Measurements from ENCODE around the gene PITPNM1. TPM values are rescaled to one million over a fixed set of nuclear protein-coding genes. Genes with fewer than 3 reads are reported as not detected.
"Not testable (repeated sequence)": the region's sequence is repeated elsewhere in the genome, so short reads cannot be mapped to it uniquely, and the experiment has no call there.

The PITPNM1 gene
- total RNA-seq, 4 donors from 2014 or later, result 7.3 to 19.9 (median 12.6) TPM

DNA sequence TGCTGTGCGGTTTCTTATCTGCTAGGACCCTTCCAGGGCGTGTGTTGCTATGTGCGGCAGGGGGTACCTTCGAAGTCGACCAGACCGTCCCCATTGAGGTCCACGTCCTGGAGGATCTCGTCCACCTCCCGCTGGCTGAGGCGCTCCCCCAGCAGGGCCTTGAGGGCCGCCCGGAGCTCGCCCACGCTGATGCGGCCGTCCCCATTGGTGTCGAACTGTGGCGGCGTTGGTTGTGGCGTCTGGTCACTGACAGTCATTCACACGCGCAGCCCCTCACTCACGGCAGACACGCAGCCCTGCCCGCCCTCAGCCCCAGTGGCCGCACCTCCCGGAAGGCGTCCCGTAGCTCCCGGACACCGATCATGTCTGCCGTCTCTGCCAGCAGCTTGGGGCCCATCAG, 14.6 kb upstream of the PITPNM1 start:
- intact Hi-C loops (cut with DNase I; ENCODE audit: low total_unique reads), result no loop called here
- DNase-seq (ENCODE audit: low spot score in 2 of 2), result no peak
- no peak overlapping the region for H3K4me3 ChIP-seq (ENCODE audit: low read depth, poor library complexity, severe bottlenecking)
- WGBS, 2 donors, result 89 to 92% methylated on average over 32 of the region's 32 CpGs
- no peak for TF ChIP-seq CTCF (IDR thresholded peaks at IDR 0.05)
- TF ChIP-seq POLR2A (IDR thresholded peaks at IDR 0.05), result no peak

- no peak for TF ChIP-seq POLR2A (IDR thresholded peaks at IDR 0.05)
- TF ChIP-seq CTCF (IDR thresholded peaks at IDR 0.05), result no peak
- WGBS, 2 donors, result 73 to 75% methylated on average over 10 of the region's 10 CpGs
- H3K4me3 ChIP-seq (ENCODE audit: low read depth, poor library complexity, severe bottlenecking), result no peak overlapping the region
- intact Hi-C loops (cut with DNase I; ENCODE audit: low total_unique reads), result no loop called here
- DNase-seq (ENCODE audit: low spot score in 2 of 2), result no peak
Measured at GRCh38 chr11:67517784-67518552, 12.8 kb upstream of the PITPNM1 start.

GRCh38 chr11:67516806-67517205, 11.6 kb upstream of the PITPNM1 start:
- no peak overlapping the region for H3K4me3 ChIP-seq (ENCODE audit: low read depth, poor library complexity, severe bottlenecking)
- no peak for DNase-seq (ENCODE audit: low spot score in 2 of 2)
- 90 to 96% methylated on average over 9 of the region's 9 CpGs for WGBS, 2 donors
- no peak for TF ChIP-seq POLR2A (IDR thresholded peaks at IDR 0.05)
- TF ChIP-seq CTCF (IDR thresholded peaks at IDR 0.05), result no peak
- intact Hi-C loops (cut with DNase I; ENCODE audit: low total_unique reads), result no loop called here

DNA sequence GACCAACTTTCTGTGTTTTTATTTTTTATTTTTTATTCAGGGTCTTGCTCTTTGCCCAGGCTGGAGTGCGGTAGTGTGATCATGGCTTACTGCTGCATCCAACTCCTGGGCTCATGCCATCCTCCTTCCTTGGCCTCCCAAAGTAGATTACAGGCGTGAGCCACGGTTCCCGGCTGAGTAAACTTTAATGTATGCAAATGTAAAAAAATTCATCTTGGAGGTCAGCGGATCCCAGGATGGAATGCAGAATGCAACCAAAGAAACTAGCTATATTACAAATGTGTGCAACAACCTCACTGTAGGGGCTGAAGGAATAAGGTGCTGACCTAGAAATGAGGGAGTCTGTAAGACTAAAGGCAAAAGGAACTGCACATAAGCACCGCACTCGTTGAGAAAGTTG, 9.0 kb upstream of the PITPNM1 start:
- no peak overlapping the region for H3K4me3 ChIP-seq (ENCODE audit: low read depth, poor library complexity, severe bottlenecking)
- TF ChIP-seq POLR2A (IDR thresholded peaks at IDR 0.05) (no peak), CTCF (IDR thresholded peaks at IDR 0.05) (no peak)
- intact Hi-C loops (cut with DNase I; ENCODE audit: low total_unique reads), result no loop called here
- no peak for DNase-seq (ENCODE audit: low spot score in 2 of 2)
- WGBS, 2 donors, result 81 to 82% methylated on average over 7 of the region's 7 CpGs

DNA sequence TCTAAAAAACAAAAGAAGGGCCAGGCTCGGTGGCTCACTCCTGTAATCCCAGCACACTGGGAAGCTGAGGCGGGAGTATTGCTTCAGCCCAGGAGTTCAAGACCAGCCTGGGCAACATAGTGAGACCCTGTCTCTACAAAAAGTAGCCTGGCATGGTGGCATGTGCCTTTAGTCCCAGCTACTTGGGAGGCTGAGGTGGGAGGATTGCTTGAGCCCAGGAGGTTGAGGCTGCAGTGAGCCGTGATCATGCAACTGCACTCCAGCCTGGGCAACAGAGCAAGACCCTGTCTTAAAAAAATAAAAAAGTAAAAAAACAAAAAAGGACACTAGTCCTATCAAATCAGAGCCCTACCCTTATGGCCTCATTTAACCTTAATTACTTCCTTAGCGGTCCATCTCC, 6.4 kb upstream of the PITPNM1 start:
- WGBS, 2 donors, result 90 to 93% methylated on average over 4 of the region's 4 CpGs
- DNase-seq (ENCODE audit: low spot score in 2 of 2); H3K4me3 ChIP-seq (ENCODE audit: low read depth, poor library complexity, severe bottlenecking); intact Hi-C loops (cut with DNase I; ENCODE audit: low total_unique reads): not testable (repeated sequence)

DNA sequence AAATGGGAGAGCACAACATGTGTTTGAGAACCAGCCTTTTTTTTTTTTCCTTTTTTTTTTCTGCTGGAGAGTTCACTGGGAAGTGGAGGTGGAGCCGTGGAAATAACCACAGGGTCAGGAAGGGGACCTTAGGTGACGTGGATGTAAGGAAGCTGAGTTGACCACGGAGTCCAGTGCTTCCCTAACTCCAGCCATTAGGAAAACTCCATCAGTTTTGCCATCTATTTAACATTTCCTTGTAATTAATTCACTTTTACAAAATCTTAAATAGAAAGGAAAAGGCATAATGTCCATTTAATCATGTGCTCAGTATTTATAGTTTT, 4.8 kb upstream of the PITPNM1 start:
- WGBS, 2 donors, result 53 to 61% methylated on average over 3 of the region's 3 CpGs
- intact Hi-C loops (cut with DNase I; ENCODE audit: low total_unique reads), result no loop called here
- DNase-seq (ENCODE audit: low spot score in 2 of 2), result no peak
- TF ChIP-seq CTCF (IDR thresholded peaks at IDR 0.05), result no peak
- TF ChIP-seq POLR2A (IDR thresholded peaks at IDR 0.05), result no peak
- no peak overlapping the region for H3K4me3 ChIP-seq (ENCODE audit: low read depth, poor library complexity, severe bottlenecking)
